Ramos (cell line): ENCODE results near the gene RHBDL1.

Source experiments
- in situ Hi-C: fragments of 300-500 bp; cut with MboI; formaldehyde crosslinking; loops from one replicate; pipeline ENCODE4 v1.14.3; 2022; ENCODE audit warnings: low sequenced_read_pairs; ENCODE audit not compliant: unreplicated experiment

Gene RHBDL1

DNA sequence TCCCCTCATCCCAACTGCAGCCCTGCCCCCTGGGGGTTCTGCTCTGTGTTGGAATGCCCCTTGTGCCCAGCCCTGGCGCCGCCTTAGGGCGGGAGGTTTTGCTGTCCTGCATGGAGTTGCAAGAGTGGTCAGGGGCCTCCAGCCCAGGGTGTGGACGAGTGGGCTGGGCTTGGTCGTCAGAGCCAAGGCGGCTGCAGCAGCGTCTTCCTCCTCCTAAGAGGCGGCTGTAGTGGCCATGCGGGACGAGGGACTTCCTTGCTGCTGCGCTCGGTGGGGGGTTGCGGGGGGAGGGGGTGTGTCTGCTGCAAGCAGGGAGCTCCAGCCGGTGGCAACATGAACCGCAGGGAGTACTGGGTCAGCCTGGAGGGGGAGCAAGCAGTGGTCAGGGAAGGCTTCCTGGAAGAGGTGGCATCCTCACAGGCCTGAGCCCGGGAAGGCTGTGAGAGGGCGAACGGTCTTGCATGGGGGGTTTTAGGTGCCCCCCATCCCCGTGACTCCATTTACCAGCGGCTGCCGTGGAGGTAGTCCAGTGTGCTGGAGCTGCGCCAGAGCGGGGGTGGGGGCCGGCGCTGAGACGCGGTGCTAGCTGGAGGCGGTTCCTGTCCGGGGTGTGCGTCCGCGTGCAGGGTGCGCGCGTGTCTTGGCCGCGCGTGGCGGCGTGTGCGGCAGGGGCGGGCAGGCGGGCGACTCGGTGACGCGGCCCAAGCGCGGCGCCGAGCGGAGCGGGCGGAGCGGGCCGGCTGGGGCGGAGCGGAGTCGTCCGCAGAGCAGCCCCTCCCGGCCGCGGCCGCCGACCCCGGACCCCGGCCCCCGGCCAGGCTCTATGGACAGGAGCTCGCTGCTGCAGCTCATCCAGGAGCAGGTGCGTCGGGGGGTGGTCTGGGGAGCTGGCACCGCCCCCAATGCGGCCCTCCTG is at the start of gene RHBDL1:
Gene RHBDL1, plus strand, starts transcription at position 704 of the 916 bp plus-strand sequence. Its CDS starts 120 bp downstream, at position 824.
- in situ Hi-C loops, result no loop called here

DNA sequence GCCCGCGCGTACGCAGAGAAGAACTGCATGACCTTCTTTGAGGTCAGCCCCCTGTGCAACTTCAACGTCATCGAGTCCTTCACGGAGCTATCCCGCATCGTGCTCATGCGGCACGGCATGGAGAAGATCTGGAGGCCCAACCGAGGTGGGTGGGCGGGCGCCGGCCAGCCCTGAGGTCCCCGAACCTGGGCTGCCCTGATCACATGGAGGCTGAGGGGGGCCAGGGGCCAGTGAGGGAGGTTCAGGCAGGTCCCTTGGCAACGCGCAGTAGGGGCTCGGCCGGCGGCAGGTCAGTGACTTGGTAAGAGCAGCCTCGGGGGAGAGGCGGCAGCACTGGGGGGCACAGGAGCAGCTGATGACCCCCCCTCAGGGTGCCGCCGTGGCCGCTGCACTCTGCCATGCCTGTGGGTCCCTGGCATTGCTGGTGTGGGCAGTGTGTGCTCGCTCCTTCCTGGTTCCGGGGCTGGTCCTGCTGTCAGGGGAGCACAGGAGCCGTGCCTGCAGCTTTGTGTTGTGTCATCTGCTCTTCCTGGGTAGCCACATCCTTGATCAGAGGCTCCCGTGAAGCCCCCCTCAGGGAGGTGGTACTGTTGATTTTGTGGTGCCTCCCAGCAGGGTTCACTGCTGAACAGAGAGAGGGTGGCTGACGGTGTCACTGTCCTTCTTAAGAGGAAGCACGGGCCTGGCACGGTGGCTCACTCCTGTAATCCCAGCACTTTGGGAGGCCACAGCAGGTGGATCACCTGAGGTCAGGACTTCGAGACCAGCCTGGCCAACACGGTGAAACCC is 49.3 kb upstream of the RHBDL1 start:
- in situ Hi-C loops, result no loop called here

DNA sequence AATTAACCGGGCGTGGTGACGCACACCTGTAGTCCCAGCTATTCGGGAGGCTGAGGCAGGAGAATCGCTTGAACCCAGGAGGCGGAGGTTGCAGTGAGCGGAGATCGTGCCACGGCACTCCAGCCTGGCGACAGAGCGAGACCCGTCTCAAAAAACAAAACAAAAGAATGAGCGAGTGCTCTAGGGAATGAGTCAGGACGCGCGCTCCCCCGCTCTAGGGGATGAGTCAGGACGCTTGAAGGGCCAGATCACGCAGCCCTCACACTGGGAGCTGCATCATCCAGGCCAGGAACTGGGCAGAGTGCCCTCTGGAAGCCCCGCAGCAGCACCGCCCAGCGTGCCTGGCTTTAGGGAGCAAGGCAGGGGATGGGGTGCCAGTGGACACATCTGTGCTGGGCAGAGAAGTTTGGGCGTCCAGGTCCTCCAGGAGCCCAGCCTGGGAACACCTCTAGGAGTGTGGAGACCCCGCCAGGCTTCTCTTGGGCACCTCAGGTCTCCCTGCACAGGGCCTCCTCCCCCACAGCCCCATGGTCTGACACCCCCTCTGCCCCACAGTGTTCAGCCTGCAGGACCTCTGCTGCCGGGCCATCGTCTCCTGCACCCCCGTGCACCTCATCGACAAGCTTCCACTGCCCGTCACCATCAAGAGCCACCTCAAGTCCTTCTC is 48.6 kb upstream of the RHBDL1 start:
- in situ Hi-C loops, result no loop called here

DNA sequence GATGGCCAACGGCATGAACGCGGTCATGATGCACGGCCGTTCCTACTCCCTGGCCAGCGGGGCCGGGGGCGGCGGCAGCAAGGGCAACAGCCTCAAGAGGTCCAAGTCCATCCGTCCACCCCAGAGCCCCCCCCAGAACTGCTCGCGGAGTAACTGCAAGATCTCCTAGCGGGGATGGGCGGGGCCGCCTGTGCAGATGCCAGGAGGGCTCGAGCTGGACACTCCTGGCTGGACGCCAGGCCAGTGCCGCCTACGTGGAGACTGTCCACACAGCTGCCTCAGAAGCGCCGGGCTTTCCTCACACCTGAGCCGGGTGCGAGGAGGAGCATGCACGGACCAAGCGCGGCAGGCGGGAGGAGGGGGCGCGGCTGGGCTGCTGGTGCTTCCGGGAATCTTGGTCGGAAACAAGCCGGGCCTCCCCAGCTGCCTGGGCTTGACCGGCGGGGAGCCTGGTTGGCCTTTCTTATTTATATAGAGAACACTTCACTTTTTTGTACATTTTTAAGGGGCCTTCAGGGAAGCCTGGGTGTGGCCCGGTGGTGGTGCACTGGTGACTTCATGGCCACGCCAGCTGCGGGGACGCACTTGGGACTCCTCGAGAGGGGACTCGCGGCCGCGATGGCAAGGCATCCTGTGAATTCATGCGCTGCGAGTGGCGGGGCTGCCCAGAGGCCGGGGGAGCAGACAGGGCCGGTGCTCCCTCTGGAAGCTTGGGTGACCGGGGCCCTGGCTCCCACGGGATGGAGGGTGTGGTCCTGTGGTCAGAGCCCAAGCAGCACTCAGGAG is 47.8 kb upstream of the RHBDL1 start:
- in situ Hi-C loops, result no loop called here

DNA sequence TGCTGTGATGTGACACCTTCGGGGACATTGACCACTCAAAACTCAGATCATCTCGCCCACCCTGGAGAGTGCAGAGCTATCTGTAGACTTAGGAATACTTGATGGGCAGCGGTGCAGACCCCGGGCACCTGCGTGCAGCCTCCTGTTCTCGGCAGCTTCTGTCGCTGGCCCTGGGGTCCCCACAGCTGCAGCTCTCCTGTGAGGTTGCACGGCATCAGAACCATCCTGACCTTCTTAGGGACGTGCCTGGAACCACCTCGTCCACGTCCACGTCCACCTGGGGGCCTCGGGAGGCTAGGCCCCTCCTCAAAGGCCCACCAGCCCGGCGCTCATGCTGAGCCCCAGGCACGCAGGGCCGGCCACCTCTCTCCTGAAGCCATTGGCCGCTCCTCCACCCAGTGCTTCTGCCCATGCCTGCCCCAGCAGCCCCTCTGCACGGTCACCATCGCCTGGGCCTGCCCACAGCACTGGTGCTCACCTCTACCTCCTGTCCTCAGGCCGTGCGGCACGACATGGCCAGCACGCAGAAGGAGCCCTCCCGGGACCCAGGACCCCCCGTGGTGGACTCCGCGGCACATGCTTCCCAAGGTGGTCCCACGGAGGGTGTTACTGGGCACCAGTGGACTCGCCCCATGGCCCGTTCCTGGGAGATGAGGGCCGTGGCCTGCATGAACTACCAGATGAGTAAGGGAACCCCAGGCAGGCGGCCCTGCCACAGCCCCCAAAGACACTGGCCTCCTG is 47.0 kb upstream of the RHBDL1 start:
- in situ Hi-C loops, result no loop called here

DNA sequence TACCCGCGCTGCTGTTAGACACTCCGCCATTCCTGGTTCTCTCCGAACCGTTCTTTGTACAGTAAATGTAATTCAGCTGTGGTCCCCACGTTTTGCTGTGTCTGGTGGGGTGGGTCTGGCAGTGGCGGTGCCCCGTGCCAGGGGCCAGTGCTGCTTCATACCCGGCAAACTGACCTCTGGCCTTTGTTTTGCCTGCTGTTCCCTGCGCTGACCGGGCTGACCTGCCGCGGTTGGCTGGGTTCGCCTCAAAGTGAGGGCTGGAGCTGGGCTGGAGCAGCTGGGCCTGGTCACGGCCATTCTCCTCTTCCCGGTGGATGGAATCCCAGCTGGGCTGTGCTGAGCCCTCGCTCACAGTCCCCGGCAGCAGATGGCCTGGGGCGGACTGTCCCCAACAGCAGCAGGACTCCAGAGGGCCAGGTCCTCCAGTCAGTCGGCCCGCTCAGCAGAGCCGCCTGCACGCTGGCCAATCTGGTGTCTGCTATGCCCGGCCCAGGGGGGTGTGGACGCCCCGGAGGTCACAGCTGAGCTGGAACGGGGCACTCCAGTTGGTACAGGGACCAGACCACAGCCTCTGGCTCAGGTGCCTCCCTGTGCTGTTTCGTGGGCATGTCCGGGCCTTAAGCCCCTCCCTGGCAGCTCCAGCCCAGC is 46.2 kb upstream of the RHBDL1 start:
- in situ Hi-C loops, result no loop called here

DNA sequence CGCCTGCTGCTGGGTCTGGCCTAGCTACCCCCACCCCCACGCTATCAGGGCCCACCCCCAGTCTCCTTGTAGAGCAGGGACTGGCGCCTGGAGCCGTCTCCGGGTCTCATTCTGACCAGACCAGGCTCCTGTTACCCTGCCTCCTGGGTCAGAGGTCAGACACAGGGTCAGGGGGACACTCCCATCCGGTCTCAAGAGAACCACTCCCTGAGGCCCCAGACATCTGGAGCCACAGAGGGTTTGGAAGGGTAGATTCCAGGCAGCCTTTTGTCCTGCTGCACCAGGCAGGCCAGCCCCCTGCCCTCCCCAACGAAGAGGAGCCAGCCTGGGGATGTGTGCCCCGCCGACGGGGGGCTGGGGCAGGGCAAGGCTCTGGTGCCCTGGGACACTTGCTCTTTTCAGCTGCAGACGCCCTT is 45.6 kb upstream of the RHBDL1 start:
- in situ Hi-C loops, result no loop called here

DNA sequence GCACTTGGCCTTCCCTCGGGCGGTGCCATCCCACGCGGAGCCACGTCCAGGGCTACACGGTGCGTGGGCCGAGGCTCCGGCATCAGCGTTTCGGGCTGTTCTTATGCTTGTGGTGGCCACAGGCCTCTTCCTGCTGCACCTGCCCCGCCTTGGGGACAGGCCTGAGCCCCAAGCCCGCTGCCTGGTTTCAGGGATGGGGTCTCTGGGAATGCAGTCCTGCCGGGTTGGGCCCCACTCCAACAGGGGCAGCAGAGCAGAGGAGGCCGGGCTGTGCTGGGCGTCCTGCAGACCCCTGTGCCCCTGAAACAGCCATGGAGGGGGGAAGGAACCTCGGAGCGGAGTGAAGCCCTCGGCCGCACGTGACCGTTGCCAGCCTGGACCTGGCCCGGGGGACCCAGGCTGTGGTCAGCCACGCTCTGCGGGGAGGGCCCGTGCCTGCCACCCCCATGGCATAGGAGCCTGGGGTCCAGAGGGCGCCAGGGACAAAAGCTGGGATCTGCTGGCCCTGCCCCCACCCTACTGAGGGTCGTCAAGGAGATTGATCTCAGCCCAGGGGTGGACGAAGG is 45.1 kb upstream of the RHBDL1 start:
- in situ Hi-C loops, result no loop called here

DNA sequence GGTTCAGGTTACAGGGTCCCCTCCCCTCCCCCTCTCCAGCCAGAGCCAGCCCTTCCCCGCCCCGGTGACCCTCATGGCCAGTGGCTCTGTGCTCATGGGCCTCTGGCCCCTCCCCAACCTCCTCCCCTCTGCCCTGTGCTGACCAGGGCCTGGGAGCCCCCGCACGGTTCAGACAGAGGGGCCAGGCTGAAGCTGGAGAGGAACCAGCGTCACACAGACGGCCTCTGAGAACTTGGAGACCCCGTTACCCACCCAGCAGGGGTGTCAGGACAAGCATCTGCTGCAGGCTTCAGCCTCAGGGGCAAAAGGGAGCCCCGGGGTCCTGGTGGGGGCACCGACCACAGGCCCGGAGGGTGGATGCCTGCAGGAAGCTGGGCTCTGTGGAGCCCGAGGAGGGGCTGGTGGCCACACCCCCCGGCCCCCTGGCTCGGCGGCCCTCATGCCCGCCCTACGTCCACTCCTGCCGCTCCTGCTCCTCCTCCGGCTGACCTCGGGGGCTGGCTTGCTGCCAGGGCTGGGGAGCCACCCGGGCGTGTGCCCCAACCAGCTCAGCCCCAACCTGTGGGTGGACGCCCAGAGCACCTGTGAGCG is 44.6 kb upstream of the RHBDL1 start, which contains the start of gene WFIKKN1:
Gene WFIKKN1, plus strand, starts transcription at position 171 of the 591 bp plus-strand sequence. Its CDS starts 269 bp downstream, at position 440.
- in situ Hi-C loops, result no loop called here

DNA sequence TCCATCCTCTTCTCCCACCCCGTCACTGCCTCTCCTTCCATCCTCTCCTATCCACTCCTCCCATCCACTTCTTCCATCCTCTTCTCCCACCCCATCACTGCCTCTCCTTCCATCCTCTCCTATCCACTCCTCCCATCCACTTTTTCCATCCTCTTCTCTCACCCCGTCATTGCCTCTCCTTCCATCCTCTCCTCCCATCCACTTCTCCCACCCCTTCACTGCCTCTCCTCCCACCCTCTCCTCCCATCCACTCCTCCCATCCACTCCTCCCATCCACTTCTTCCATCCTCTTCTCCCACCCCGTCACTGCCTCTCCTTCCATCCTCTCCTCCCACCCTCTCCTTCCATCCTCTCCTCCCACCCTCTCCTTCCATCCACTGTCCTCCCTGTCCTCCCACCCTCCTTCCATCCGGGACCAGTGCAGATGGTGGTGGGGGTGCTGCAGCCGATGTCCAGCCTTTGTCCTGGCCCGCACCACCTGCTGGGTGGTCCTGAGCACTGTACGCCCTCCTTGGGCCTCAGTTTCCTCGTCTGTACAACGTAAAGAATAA is 43.6 kb upstream of the RHBDL1 start:
- in situ Hi-C loops, result no loop called here

DNA sequence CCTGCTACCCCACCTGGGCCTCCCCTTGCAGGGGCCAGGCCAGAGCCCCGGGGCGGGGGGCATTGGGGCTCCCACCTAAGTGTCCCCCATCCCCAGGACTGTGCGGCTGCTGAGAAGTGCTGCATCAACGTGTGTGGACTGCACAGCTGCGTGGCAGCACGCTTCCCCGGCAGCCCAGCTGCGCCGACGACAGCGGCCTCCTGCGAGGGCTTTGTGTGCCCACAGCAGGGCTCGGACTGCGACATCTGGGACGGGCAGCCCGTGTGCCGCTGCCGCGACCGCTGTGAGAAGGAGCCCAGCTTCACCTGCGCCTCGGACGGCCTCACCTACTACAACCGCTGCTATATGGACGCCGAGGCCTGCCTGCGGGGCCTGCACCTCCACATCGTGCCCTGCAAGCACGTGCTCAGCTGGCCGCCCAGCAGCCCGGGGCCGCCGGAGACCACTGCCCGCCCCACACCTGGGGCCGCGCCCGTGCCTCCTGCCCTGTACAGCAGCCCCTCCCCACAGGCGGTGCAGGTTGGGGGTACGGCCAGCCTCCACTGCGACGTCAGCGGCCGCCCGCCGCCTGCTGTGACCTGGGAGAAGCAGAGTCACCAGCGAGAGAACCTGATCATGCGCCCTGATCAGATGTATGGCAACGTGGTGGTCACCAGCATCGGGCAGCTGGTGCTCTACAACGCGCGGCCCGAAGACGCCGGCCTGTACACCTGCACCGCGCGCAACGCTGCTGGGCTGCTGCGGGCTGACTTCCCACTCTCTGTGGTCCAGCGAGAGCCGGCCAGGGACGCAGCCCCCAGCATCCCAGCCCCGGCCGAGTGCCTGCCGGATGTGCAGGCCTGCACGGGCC is 42.8 kb upstream of the RHBDL1 start:
- in situ Hi-C loops, result no loop called here

DNA sequence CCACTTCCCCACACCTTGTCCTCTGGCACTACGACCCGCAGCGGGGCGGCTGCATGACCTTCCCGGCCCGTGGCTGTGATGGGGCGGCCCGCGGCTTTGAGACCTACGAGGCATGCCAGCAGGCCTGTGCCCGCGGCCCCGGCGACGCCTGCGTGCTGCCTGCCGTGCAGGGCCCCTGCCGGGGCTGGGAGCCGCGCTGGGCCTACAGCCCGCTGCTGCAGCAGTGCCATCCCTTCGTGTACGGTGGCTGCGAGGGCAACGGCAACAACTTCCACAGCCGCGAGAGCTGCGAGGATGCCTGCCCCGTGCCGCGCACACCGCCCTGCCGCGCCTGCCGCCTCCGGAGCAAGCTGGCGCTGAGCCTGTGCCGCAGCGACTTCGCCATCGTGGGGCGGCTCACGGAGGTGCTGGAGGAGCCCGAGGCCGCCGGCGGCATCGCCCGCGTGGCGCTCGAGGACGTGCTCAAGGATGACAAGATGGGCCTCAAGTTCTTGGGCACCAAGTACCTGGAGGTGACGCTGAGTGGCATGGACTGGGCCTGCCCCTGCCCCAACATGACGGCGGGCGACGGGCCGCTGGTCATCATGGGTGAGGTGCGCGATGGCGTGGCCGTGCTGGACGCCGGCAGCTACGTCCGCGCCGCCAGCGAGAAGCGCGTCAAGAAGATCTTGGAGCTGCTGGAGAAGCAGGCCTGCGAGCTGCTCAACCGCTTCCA is 42.0 kb upstream of the RHBDL1 start:
- in situ Hi-C loops, result no loop called here

DNA sequence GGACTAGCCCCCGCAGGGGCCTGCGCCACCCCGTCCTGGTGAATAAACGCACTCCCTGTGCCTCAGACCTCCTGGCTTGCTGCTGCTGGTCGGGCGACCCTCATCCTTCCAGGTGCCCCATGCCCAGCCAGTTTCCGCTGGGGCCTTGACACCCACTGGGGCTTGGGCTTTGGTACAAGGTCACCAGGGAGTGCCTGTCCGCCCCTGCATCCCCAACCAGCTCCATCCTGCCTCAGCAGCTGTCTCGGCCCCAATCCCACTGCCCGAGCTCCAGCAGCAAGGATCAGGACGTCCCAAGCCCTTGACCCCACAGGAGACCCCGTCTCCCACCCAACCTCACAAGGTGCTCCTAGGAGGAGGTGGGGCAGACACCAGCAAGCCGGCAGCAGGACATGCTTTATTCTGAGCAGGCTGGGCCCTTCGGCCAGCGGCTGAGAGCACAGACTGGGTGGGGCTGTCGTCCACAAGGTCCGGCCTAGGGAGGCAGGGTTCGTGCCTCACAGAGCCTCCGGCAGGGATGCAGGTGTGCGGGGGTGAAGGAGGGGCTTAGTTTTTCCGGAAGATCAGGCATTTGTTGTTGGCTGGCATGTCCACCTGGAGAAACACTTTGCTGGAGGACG is 41.3 kb upstream of the RHBDL1 start:
- in situ Hi-C loops, result no loop called here

DNA sequence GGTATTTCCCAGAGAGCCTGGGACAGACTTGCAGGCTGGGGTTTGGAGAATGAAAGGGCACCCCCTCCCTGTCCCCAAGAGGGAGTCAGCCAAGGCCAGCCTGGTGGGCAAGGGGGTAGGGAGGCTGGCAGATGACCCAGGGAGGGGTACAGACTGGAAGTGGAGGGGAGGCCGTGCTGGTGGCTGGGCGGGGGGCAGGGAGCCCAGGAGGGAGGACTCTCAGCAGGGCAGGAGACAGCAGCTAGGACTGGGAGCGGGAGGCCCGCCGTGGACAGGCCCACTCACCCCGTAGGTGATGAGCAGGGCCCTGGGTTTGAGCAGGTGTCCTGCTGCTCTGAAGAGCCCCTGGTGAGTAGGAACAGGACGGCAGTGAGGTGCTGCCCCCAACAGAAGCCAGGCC is 40.5 kb upstream of the RHBDL1 start:
- in situ Hi-C loops, result no loop called here

DNA sequence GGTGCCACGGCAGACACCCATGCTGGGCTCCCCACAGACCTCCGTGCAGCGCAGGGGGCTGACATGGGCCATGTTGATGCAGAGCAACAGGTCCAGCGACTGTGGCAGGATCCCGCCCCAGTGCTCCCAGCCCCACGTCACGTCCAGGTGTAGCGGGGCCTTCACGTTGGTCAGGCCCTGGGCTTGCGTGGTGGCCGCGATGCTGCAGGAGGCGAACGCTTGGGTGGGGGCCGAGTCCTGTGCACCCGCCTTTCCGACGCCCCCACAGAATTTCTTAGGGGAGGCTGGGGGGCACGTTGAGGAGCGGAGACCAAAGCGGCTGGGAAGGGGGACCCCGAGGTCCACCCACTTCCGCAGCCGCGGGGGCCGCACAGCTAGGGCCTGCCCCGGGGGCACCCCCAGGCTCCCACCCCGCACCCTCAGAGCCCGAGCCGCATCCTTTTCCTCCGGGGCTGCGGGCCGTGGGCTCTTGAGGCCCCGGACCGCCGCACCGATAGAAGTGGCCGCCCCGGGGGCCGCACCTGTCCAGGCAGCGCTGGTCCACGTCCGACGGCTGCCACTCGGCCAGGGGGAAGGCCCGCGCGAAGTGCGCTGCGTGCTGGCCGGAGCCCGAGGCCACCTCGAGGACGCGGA is 39.8 kb upstream of the RHBDL1 start:
- in situ Hi-C loops, result no loop called here
